HG03060 (cell line): ENCODE results near the gene DHRS3.
"Not testable (repeated sequence)": the region's sequence is repeated elsewhere in the genome, so short reads cannot be mapped to it uniquely, and the experiment has no call there.

ENCODE experiments used
- ATAC-seq: cut with Tn5 transposase; IDR thresholded peaks from one replicate; pipeline ENCODE4 v1.9.1; 2021; ENCODE audit warnings: low read depth, moderate number of reproducible peaks; ENCODE audit not compliant: unreplicated experiment

Gene DHRS3

DNA sequence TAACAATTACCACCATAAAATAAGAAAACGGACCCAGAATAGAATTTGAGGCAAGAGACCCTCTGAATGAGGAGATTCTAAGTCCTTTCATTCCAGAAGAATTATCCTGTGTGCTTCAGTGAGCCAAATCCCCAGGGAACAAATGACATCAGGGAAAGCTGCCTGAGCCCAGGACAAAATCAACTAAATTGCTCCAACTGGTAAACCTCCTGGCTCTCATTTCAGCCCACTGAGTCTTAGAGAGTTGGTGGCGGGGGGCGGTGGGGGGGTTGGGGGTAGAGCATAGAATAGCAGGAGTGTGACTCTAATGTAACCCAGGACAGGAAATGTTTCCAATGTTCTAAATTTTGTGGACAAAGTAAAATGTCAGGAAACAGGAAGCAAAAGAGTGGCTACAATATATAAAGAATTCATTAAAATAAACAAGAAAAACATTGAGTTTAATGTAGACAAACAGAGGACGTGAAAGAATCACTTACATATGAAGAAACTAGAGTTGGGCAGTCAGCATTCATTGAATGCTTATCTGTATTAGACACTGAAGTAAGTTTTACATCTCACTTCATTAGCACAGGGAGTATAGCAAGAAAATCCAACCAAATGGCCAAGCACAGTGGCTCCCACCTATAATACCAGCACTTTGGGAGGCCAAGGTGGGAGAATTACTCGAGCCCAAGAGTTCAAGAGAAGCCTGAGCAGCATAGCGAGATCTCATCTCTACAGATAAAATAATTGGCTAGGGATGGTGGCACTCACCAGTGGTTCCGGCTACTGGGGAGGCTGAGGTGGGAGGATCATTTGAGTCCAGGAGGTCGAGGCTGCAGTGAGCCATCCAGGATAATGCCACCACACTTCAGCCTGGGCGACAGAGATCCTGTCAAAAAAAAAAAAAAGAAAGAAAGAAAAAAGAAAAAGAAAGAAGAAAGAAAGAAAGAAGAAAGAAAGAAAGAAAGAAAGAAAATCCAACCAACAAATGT, 75.1 kb downstream of the DHRS3 start:
- ATAC-seq: no peak

- ATAC-seq: no peak
These were observed 75.9 kb downstream of the DHRS3 start for GRCh38 chr1:12542138-12542465.

DNA sequence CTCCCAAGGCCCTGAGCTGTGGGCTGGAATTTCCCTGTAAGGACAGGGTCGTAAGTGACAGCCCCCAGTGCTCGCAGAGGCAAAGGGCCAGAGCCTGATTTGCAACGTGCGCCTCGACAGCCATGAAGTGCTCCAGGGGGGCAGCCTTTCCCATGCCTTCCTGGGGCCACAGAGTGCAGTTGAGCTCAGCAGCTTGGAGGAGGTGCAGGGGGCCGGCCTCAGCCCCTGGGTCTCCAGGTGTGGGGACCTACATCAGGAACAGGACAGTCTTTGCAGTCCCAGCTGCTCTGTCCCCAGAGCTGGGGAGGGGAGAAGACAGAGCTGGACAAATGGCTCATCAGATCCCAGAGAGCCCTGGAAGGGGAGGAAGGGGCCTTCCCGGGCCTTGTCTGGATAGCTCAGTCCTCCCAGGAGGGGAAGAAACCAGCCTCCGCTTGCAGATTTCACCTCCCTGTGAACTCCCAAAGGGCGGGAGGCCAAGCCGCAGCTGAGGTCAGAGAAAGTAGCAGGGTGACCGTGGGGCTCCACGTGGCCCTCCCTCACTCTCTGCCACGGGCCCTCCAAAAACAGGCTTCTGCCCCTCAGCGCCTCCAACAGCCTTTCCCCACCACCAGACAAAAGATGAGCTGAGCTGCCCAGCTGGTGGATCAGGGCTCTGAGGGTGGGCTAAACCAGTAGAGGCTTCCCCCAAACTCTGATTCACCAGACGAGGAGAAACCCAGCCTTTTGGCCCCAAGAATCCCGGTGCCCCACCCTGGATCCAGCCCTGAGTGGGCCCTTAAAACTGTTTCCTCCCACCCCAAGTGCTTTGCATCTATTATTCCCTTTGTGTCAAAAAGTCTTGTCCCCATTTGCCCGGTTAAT, 76.5 kb downstream of the DHRS3 start:
- ATAC-seq: no peak

DNA sequence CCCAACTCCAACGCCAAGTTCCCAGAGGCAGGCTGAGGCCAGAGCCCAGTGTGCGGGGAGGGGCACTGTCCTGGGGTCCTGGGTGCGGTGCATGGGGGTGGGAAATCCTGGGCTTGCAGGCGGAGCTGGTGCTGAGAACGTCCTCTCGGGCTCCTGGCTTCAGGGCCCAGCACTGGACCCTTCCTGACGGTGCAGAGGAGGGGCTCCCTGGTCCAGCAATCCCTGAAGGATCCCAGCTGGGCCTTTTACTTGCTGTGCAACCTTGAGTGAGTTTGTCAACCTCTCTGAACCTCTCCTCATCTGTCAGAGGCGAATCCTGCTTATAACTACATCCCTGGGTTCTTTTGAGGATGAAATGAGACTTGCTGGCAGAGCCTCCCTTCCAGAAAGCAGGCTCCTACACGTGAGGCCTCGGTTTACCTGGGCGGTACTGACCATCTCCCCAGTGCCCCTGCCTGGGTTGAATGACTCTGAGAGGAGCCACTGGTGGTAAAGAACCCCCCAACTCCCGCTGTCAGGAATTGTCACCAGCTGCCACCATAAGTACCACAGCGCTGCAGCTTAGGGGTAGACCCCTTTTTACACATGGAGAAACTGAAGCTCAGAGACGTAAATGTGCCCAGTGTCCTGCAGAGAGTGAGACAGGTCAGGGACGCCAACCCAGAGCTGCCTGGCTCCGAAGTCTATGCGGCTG, 77.3 kb downstream of the DHRS3 start:
- no peak for ATAC-seq

DNA sequence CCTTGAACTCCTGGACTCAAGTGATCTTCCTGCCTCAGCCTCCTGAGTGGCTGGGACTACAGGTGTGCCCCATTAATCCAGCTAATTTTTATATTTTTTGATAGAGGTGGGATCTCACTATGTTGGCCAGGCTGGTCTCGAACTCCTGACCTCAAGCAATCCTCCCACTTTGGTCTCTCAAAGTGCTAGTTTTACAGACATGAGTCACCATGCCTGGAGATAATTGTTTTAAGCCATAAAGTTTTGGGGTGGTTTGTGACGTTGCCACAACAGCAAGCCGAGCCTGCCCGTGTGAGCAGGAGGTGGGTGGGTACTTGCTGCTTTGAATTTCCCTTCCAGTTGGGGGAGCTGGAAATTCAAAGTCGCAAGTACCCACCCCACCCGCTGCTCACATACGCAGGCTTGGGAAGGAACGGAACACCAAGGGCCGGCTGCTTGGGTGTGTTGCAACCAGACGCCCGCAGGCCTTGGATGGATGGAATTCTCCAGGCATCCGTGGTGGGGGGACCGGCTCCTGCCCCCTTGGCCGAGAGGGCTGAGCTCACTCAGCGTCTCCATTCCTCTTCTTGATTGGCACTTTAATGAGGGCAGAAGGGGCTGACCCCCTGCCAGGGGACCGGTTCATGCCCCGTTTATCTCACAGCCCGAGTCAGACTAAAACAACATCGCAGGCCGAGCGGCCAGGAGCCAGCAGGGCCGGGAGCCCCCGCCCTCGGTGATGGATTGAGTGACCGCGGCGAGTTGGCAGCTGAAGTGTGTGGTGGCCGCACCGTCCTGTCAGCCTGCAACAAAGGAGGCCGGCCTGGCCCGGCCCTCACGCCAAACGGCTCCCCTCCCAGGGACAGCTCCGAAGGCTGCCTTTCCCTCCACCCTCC, 78.1 kb downstream of the DHRS3 start:
- no peak for ATAC-seq

DNA sequence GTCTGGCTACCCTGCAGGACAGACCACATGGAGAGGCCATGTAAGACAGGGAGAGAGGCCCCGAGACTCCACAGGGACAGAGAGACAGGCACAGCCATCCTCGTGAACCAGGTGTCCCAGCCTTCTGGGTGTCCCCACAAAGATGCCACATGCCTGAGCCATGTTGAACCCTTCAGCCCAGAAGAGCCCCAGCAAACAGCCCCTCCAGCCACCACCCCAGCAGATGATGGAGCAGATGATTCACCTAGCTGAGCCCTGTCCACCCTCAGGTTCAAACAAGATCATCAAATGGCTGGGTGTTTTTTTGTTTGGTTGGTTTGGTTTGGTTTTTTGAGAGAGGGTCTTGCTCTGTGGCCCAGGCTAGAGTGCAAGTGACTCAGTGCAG, 78.7 kb downstream of the DHRS3 start:
- ATAC-seq: no peak

- ATAC-seq: not testable (repeated sequence)
These were observed 79.5 kb downstream of the DHRS3 start for GRCh38 chr1:12538536-12538935.

DNA sequence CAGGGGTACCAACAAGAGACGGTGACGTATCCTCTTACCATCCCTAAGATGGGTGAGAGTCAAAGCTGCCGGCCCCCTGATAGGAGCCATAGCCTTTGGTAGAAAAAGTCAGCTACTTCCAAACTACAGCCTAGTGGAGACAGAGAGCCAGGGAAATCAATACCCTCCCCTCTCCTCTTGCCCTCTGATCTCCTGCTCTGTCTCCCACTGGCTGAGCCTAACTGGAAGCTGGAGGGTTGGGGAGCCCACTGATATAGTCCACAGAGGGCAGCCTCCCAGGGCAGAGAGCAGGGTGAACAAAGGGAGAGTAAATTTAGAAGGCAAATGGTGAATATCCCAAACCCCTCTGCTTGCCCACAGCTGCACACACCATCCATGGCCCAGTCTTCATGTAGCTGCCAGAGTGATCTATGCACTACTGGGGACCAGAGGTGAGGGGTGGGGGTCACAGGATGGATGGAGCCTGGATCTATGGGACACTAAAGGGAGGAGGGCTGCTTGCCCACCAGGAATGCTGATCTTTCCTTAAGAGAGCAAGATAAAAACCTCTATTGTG, 80.0 kb downstream of the DHRS3 start:
- no peak for ATAC-seq

DNA sequence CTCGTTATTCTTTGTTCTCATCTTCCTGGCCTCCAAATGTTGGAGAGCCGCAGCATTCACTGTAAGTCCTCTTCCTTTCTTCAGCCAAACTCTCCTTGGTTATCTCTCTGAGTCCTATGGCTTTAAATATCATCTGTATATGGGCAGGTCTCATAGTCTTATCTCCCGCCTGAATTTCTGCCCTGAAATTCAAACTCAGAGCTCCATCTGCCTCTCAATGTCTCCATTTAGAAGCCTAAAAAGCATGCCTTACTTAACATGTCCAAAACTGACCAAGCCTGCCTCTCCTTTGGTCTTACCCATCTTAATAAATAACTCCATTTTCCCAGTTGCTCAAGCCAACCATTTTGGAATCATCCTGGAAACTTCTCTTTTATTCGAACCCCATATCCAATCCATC, 80.7 kb downstream of the DHRS3 start:
- ATAC-seq: no peak

DNA sequence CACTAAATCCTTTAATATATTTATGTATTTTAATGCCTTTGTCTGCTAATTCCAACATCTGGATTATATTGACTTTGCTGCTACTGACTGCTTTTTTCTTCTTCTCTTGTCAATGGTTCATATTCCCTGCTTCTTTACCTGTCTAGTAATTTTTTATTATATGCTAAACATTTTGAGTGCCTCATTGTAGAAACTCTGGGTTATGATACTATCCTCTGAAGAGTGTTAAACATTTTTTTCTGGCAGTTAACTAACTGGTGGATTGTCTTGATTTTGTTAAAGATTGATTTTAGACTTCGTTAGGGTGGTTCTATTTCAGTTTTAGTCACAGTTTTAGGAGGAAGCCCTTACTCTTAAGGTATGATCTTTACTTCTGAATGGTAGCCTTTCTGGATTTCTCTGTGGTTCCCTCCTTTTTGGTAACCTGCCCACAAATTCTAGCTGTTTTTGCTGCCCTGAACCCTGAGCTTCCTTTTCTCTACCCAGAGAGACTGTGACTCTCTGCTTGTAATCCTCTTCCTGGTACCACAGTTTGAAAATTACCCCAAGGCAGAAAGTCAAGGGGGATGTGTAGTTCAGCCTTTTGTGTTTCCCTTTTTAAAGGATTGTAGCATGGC, 81.9 kb downstream of the DHRS3 start:
- ATAC-seq: no peak

GRCh38 chr1:12532405-12533315, 85.3 kb downstream of the DHRS3 start:
- ATAC-seq: no peak

DNA sequence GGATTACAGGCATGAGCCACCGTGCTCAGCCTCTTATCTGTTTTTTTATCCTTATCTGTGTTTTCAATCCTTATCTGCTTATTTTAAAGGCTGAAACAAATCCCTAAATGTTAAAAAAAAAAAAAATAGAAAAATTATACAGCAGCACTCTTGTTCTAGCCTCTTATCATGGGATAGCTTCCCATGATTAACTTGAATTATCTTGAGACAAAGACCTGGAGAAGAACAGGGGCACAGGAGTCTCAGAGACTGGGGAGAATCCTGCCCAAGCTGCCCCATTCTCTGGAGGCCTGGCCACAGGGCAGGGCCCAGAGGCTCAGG, 86.9 kb downstream of the DHRS3 start:
- ATAC-seq: no peak

GRCh38 chr1:12530462-12531178, 87.4 kb downstream of the DHRS3 start:
- ATAC-seq: no peak

DNA sequence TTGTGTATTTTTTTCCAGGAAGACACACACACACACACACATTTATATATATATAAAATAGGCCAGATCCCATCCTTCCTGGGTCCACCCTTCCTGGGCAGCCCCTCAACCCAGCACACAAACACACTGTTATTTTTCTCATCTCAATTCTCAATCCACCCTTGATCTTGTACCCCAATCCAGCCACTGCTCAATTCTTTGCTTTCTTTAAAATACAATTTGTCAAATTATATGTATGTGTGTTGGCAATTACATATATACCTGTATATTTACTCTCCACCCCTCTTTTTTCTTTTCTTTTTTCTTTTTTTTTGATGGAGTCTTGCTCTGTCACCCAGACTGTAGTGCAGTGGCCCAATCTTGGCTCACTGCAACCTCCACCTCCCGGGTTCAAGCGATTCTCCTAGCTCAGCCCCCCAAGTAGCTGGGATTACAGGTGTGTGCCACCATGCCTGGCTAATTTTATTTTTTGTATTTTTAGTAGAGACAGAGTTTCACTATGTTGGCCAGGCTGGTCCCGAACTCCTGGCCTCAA, 88.3 kb downstream of the DHRS3 start:
- no peak for ATAC-seq

DNA sequence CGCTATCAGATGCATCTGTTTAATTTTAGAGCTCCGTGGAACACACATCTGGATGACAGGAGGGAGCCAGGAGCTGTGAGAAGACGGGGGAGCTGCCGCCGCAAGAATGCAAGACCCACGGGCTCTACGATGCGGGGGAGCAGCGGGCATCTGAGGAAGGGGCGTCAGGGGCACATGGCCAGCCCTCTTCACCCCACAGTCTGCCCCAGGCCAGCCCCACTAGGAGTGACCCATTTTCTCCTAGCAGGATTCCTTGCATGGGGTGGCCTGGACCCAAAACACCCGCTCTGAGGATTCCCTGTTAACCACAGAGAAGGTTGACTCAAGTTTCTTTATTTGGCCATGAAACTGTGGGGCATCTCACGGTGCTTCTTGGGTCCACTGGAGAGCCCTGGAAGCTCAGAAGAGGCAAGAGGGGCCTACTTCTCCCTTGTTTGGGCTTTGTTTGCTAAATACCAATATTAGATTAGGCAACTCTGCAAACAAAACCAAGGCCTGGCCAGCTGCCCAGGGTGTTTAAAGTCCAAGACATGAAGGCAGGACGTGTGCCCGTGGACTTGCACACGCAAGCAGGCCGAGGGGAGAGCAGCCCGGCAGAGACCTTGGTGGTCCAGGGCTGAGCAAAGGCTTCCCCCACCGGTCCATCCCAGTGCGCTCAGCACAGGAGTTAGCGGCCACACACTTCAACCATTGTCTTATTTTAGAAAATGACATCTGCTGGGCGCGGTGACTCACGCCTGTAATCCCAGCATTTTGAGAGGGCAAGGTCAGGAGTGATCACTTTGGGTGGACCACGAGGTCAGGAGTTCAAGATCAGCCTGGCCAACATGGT, 89.8 kb downstream of the DHRS3 start:
- no peak for ATAC-seq

- ATAC-seq: no peak
These were observed 90.4 kb downstream of the DHRS3 start for GRCh38 chr1:12527564-12527963.
